ENCODE measurements around the gene CDH8.

CDH8 gene

DNA sequence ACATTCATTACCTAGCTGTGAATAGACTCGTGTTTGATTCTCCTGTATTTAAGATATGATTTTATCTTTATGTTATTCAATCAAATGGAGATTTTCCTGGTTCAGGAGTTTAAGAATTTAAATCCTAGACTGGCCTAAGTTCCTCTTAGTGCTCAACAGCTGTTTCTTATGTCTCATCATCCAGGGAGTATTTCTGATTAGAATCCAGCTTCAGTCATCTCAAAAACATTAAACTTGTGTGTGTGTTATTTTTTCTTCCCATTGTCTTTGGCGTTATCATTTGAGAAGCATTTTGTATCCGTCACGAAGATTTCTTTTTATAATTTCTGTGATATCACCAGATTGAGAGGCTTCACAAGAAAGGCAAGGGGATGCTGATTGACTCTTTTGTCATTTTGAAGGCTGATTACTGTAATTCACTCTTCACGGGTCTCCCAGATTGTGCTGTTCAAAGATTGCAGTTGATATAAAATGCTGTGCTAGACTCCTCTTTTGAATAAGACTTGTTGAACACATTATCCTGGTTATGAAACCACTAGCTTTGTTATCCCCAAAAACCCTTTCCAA lies 204.8 kb downstream of the CDH8 start:
- no peak for DNase-seq (ENCODE audit: extremely low read depth, low read depth)
- H3K4me3 ChIP-seq (replicated peaks; ENCODE audit: low read depth, low read length) = no peak overlapping the region
- TF ChIP-seq, protein P1, sequence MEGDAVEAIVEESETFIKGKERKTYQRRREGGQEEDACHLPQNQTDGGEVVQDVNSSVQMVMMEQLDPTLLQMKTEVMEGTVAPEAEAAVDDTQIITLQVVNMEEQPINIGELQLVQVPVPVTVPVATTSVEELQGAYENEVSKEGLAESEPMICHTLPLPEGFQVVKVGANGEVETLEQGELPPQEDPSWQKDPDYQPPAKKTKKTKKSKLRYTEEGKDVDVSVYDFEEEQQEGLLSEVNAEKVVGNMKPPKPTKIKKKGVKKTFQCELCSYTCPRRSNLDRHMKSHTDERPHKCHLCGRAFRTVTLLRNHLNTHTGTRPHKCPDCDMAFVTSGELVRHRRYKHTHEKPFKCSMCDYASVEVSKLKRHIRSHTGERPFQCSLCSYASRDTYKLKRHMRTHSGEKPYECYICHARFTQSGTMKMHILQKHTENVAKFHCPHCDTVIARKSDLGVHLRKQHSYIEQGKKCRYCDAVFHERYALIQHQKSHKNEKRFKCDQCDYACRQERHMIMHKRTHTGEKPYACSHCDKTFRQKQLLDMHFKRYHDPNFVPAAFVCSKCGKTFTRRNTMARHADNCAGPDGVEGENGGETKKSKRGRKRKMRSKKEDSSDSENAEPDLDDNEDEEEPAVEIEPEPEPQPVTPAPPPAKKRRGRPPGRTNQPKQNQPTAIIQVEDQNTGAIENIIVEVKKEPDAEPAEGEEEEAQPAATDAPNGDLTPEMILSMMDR (IDR thresholded peaks at IDR 0.05; ENCODE audit: low read depth, low read length, missing control alignments) = no peak

- H3K4me3 ChIP-seq (replicated peaks; ENCODE audit: low read depth, low read length) = no peak overlapping the region
- DNase-seq (ENCODE audit: extremely low read depth, low read depth) = no peak
- TF ChIP-seq, protein P1 (IDR thresholded peaks at IDR 0.05; ENCODE audit: low read depth, low read length, missing control alignments) = no peak
These were observed 206.6 kb downstream of the CDH8 start for GRCh38 chr16:61829631-61830030.

DNA sequence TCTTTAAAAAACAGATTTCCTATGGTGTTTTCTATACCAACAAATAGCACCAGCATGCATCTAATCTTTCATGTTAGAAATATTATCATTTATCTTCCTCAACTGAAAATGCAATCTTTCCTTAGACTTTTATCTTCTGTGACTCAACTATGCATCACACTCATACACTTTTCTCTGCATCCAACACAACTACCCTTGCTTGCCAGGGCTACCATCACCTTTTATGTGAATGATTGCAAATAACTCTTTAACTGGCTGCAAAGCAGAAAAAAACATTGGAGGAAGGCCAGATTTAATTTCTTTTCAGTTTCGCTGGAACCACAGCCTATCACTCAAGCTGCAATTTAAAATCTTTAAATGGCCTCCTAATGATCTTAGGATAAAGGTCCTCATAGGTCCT lies 212.9 kb downstream of the CDH8 start:
- DNase-seq (ENCODE audit: extremely low read depth, low read depth) = no peak
- TF ChIP-seq, protein P1 (IDR thresholded peaks at IDR 0.05; ENCODE audit: low read depth, low read length, missing control alignments) = no peak
- no peak overlapping the region for H3K4me3 ChIP-seq (replicated peaks; ENCODE audit: low read depth, low read length)

DNA sequence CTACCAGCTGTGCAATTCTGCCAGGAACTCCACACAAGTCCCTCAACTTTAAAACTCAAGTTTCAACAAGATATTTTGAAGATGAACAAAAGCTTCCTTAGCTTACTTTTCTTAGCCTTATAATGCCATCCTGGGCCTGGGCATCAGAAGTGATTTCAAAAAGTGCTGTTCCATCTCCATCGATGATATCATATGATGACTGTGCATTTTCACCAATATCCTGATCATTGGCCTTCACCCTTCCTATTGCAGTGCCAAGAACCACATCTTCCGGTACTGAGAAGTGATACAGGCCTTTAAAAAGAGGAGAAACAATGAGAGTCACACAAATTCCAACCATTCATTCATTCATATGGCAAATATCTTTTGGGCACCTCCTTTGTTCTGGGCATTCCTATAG lies 215.4 kb downstream of the CDH8 start:
- TF ChIP-seq, protein P1 (IDR thresholded peaks at IDR 0.05; ENCODE audit: low read depth, low read length, missing control alignments) = no peak
- no peak for DNase-seq (ENCODE audit: extremely low read depth, low read depth)
- no peak overlapping the region for H3K4me3 ChIP-seq (replicated peaks; ENCODE audit: low read depth, low read length)

DNA sequence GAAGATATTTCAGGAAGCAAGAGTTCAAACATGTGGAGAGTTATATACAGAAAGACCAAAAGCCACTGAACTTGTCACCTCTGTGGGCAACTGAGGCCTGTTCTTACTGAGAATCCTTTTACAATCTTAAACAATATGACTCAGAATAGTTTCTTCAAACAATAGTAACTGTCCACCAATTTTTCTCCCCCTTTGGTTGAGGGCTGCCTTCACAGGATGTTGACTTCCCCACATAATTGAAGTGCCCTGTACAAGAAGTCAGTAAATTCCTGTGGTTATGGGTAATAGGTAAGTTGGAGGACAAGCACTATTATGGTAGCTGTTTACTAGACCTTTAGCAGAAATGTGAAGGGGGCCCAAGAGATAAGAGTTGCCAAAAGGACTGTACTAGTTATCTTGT lies 215.8 kb downstream of the CDH8 start:
- TF ChIP-seq, protein P1 (IDR thresholded peaks at IDR 0.05; ENCODE audit: low read depth, low read length, missing control alignments) = no peak
- H3K4me3 ChIP-seq (replicated peaks; ENCODE audit: low read depth, low read length) = no peak overlapping the region
- DNase-seq (ENCODE audit: extremely low read depth, low read depth) = no peak

GRCh38 chr16:61818850-61819249 lies 217.4 kb downstream of the CDH8 start:
- H3K4me3 ChIP-seq (replicated peaks; ENCODE audit: low read depth, low read length) = no peak overlapping the region
- TF ChIP-seq, protein P1 (IDR thresholded peaks at IDR 0.05; ENCODE audit: low read depth, low read length, missing control alignments) = no peak

More at GRCh38 chr16:61818850-61819249, 217.4 kb downstream of the CDH8 start:
- DNase-seq (ENCODE audit: extremely low read depth, low read depth) = no peak

Data from HFF-Myc (cell line).